Activated CD4-positive, CD25-positive, alpha-beta regulatory T cell treated with anti-CD3 and anti-CD28 coated beads, Interleukin-2, amount 50 U/mL, for 24 hours (primary cell): ENCODE results near the gene BAIAP2.
"Not testable (repeated sequence)": the region's sequence is repeated elsewhere in the genome, so short reads cannot be mapped to it uniquely, and the experiment has no call there.

Source experiments
- ATAC-seq, 2 donors: fragments of 150-1000 bp; cut with Tn5 transposase; one replicate each; pipeline ENCODE4 v1.10.0; 2021; ENCODE audit warnings: mild to moderate bottlenecking in 1 of 2, moderate library complexity in 1 of 2

The BAIAP2 gene

DNA sequence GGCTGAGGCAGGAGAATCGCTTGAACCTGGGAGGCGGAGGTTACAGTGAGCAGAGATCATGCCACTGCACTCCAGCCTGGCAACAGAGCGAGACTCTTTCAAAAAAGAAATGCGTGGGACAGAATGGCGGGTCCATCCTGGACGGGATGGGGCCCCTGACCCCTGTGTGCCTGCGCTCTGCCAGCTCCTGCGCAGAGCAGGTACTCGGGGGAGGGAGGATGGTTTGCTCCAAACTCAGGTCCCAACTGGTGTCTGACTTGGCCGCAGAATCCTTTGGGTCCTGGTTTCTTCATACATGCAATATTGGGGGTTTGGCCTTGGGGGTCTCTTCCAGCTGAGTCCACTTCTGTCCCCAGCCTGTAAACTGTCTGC is 33.0 kb upstream of the BAIAP2 start:
- ATAC-seq = no peak

DNA sequence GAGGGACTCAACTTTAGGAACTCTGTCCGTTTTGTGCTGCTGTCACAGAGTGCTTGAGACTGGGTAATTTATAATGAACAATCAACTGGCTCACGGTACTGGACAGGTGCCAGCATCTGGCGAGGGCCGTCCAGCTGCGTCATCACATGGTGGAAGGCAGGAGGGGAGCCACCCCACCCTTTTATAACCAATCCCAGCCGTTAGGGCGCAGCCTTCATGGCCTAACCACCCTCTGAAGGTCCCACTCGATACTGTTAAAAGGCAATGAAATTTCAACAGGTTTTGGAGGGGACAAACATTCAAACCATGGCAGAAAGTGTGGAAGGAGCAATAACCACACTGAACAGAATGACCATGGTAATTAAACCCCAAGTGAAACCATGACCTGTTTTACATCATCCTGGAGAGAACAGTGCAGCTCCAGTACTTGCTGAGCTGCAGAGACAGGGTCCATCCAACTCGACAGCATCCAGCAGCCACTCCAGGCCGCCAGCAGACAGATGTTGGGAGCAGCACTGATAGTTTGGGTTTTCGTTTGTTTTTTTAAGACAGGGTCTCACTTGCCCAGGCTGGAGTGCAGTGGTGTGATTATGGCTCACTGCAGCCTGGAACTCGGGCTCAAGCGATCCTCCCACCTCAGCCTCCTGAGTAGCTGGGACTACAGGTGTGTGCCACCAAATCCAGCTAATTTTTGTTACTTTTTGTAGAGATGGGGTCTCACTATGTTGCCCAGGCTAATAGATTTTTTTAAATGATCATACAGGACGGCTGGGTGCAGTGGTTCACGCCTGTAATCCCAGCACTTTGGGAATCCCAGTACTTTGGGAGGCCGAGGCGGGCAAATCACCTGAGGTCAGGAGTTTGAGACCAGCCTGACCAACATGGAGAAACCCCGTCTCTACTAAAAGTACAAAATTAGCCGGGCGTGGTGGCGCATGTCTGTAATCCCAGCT is 32.3 kb upstream of the BAIAP2 start:
- no peak for ATAC-seq

DNA sequence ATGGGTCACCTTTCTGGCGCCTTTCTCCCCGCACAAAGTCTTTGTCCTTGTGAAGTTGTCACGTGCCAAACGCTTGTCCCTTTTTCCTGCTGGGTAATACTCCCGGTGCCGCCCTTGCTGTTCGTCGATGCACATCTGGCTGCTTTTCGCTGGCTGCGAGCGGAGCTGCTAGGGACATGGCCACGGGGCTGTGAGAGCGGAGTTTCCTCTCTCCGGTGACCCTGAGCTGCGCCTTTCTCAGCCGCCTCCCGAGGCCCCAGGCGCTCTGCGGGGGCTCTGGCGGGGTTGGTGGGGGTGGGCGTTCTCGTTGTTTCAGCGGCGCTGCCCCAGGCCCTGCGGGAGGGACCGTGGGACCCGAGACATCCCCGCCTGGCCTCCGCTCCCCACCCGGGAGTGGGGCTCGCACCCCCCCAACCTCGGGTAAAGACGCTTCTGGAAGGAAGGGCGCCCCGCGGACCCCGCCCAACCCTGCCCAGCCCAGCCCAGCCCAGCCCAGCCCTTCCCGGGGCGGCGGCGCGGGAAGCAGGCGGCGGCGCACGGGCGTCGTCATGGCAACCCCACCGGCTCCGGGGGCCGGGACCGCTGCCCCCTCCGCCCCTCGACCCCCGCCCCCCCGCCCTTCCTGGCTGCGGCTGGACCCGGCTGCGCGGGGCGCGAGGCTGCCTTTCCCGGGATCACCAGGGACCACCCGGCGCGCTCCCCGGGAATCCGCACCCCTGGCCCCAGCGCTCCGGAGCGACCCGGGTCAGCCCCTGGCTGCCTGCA is 31.1 kb upstream of the BAIAP2 start:
- peak; percentile 9 to 31 for ATAC-seq

DNA sequence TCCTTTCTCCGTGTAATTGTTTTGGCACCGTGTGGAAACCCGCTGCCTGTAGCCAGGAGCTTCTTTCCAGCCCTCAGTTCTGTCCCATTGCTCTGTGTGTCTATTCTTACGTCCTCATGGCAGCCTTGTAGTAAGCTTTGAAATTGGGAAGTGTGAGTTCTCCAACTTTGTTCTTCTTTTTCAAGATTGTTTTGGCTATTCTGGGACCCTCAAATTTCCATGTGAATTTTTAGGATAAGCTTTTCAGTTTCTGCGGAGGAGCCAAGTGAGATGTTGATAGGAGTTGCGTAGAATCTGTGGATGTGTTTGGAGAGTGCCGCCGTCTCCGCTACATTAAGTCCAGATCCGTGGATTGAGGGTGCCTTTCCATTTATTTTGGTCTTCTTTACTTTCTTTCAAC is 28.1 kb upstream of the BAIAP2 start:
- no peak for ATAC-seq

DNA sequence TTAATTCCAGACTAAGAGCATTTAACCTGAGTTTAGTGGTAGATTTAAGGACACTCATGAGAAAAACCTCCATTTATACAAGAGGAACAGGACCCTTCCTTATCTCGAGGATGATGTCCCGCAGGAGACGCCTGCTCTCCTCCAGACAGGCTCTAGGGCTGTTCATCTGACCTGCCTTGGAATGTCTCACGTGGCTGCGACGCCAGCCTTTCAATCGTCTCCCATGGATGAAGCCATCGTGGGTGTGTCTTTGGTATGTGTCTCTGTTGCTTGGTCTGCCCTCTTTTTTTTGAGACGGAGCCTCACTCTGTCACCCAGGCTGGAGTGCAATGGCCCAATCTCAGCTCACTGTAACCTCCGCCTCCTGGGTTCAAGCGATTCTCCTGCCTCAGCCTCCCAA is 26.8 kb upstream of the BAIAP2 start:
- ATAC-seq = no peak

DNA sequence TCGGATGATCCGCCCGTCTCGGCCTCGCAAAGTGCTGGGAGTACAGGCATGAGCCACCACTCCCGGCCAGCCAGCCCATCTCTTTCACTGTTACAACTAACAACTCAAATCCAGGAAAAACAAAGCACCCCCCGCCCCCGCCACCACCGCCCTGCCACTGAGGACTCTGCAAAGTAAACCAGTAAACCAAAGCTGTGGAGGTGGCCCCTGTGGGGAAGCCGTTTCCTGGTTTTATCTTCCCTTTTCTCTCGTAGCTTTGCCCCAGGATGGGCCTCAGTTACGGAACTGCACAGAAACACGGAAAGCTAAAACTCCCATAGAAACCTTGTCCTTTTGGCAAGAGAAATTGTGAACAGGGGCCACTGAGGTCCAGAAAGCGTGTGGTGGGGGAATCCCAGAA is 25.8 kb upstream of the BAIAP2 start:
- ATAC-seq = no peak

DNA sequence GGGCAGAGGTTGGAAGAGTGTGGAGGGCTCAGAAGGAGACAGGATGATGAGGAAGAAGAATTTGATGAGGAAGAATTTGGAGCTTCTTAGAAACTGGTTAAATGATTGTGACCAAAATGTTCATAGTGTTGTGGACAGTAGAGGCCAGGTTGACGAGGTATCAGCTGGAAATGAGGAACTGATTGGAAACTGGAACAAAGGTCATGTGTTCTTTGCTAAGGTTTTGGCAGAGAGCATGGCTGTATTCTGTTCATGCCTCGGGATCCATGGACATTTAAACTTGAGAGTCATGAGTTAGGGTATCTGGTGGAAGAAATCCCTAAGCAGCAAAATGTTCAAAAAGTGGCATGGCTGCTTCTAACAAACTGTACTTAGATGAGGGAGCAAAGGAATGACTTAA is 24.0 kb upstream of the BAIAP2 start:
- no peak for ATAC-seq

DNA sequence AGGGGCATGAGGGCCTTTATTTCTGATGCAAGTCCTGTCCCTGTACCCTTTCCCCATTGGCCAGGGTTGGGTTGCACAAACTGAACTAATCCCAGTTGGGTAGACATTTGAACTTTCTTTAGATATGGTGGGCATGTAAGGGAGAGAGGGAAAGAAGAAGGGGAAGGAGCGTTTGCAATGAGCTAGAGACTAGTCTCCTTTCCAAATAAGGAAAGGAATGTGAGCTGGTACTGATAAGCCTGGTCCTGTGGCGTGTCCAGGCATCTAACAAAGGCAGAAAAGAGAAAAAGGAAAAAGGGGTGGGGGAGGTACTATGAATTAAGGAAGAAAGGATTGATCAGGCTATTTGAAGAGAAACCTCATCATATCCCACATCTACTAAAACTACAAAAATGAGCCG is 23.0 kb upstream of the BAIAP2 start:
- no peak for ATAC-seq

DNA sequence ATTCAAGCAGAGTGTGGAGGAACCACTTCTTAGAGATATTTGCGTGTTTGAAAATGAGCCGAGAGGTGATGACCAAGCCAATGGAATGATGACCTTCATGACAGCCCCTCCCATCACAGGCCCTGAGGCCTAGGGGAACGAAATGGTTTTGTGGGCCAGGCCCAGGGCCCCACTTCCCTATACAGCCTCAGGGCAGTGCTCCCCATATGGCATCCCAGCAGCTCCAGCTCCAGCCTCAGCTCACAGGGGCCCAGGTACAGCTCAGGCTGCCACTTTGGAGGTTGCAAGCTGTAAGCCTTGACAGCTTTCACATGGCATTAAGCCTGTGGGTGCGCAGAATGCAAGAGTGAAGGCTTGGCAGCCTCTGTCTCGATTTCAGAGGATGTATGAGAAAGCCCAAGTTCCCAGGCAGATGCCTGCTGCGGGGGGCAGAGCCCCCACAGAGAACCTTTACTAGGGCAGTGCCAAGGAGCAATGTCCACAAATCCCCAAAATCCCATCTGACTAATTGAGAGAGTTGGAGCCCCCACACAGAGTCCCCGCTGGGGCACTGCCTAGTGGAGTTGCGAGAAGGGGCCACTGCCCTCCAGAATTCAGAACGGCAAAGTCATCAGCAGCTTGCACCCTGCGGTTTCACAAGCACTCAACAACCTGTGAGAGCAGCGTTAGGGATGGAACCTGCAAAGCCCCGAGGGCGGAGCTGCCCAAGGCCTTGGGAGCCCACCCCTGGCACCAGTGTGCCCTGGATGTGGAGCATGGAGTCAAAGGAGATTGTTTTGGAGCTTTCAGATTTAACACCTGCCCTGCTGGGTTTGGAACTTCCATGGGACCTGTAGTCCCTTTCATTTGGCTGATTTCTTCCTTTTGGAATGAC is 22.1 kb upstream of the BAIAP2 start:
- ATAC-seq = no peak

DNA sequence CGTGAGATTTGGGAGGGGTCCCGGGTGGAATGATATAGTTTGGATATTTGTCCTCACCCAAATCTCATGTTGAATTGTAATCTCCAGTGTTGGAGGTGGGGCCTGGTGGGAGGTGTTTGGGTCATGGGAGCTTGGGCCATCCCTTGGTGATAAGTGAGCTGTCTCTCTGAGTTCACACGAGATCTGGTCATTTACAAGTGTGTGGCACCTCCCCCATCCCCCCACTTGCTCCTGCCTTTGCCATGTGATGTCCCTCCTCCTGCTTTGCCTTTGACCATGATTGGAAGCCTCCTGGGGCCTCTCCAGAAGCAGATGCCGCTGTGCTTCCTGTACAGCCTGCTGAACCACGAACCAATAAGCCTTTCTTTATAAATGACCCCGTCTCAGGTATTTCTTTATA is 21.3 kb upstream of the BAIAP2 start:
- ATAC-seq = no peak

DNA sequence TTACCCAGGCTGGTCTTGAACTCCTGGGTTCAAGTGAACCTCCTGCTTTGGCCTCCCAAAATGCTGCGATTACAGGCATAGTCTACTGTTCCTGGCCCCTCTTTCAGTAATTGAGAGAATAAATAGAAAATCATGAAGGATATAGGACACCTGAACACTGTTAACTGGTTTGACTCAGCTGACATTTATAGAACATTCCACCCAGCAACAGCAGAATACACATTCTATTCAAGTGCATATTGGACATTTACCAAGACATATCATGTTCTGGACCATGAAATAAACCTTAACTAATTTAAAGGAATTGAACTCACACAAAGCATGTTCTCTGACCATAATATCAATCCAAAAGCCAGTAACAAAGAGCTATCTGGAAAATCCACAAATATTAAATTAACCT is 19.8 kb upstream of the BAIAP2 start:
- no peak for ATAC-seq

DNA sequence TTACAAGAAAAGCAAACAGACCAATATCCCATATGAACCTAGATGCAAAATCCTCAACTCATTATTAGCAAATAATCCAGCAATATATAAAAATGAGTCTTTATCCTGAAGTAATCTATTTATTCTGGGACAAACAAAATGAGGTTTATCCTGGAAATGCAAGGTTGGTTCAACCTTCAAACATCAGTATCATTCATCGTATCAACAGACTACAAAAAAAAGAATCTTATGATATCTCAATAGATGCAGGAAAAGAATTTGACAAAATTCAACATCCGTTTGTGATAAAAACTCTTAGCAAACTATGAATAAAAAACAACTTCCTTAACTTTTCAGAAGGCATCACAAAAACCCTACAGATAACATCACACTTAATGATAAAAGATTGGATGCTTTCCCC is 18.4 kb upstream of the BAIAP2 start:
- no peak for ATAC-seq

DNA sequence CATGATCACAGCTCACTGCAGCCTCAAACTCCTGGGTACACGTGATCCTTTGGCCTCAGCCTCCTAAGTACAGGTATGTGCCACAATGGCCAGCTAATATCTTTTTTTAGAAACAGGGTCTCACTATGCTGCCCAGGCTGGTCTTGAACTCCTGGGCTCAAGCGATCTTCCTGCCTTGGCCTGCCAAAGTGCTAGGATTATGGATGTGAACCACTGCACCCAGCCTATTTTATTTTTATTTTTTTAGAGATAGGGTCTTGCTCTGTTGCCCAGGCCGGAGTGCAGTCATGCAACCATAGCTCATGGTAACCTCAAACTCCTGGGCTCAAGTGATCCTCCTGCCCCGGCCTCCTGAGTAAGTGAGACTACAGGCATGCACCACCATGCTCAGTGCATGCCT is 17.6 kb upstream of the BAIAP2 start:
- ATAC-seq = not testable (repeated sequence)

DNA sequence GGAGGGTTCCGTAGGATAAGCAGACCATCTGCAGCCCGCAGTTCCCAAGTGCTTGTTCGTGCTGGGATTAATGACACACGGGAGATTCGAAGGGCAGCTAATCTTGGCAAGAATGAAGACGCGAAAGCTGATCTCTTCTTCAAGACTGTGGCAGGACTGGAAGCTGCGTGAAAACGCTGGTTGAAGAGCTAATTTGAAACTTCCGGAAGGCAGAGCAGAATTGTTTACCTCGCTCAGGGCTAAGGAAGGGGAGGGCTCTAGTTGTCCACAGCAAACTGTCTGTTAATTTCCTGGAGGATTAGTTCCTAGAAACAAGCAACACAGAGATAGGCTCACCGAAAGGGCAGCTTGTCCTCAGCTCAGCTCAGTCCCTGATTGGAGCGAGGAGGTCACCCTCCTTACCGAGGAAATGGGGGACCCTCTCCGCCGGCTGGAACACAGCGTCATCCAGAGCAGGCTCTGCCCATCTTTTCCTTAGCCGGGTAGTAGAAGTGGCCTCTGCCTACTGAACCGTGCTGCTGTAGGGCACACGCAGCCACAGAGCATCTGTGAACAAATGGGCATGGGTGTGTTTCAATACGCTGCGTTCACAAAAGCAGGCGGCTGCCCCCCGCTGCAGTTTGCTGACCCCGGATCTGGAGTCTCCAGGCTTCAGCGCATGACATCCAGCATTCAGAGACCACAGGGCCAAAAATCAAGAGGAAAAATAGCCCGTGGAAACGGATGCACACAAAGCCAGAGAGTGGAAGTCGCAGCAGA is 16.7 kb upstream of the BAIAP2 start:
- peak; percentile 79 for ATAC-seq

DNA sequence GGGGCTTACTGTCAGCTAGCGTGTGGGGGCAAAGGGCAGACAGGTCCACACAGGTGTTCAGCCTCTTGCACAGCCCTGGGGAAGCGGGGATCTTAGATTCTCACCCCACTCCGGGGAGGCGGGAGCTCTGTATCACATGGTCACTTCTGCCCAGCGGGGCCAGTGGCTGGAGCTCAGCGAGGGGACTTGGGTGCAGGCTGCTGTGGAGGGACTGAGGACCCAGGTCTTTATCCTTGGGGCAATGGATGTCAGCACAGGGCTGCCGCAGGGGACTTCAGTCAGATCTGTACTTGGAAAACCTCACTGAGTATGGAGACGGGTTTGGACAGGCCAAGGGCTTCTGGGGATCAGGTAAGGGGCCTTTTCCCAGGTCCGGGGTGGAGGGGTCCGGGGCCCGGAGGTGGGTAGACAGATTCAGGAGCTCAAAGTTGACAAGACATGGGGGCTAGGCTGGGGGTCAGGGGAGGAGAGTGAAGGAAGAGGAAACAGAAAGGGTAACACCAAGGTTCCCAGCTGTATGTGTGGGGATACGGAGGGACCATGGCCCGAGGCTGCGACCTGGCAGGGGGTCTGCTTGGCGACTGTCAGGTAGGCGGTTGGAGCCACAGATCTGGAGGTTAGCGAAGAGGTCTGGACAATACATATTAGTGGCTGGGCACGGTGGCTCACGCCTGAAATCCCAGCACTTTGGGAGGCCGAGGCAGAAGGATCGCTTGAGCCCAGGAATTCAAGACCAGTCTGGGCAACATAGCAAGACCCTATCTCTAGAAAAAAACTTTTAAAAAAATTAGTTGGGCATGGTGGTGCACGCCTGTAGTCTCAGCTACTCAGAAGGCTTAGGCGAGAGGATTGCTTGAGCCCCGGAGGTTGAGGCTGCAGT is 15.1 kb upstream of the BAIAP2 start:
- ATAC-seq = no peak

DNA sequence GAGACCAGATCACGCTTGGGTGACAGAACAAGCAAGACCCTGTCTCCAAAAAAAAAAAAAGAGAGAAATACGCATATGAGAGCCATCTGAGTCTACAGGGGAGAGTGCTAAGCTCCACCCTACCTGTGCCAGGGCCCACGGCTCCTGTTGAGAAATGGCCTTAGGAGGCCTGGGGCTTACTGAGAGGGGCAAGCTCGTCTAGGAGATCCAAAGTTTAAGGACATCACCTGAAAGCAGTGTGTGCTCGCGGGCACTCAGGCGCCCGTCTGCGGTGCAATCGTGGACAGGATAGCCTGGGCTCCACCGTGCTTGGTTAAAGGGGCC is 14.5 kb upstream of the BAIAP2 start:
- no peak for ATAC-seq

DNA sequence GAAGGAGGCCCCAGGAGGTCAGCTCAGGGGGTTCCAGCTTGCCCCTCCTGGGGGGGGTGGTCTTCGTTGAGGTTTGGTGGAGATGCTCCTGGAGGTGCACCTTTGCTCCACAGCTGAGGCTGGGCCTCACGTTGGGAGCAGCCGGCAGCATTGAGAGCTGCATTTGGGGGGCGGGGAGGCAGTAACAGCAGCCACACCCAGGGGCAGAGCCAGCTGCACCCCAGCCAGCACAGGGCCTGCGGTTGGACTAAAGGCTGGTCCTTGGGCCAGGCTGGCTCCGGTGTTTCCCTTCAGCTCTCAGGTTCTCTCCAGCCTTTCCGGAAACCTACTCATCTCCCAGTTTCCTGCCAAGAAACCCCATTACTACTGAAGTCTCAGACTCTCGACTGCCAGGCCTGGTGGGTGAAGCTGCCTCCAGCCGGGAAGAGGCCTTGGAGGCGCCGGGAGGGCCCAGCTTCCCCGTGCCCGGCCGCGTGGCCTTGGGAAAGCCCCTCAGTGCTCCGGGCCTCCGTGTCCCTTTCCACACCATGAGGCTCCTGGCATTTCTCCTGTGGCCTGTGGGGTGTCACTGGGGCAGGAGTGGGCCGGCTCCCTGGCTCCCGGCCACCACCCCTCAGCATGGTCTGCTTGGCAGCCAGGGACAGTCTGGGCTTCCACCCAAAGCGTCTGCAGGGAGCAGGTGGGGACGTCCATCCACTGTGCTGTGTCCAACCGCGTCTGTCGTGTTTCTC is 14.0 kb upstream of the BAIAP2 start:
- ATAC-seq = no peak

DNA sequence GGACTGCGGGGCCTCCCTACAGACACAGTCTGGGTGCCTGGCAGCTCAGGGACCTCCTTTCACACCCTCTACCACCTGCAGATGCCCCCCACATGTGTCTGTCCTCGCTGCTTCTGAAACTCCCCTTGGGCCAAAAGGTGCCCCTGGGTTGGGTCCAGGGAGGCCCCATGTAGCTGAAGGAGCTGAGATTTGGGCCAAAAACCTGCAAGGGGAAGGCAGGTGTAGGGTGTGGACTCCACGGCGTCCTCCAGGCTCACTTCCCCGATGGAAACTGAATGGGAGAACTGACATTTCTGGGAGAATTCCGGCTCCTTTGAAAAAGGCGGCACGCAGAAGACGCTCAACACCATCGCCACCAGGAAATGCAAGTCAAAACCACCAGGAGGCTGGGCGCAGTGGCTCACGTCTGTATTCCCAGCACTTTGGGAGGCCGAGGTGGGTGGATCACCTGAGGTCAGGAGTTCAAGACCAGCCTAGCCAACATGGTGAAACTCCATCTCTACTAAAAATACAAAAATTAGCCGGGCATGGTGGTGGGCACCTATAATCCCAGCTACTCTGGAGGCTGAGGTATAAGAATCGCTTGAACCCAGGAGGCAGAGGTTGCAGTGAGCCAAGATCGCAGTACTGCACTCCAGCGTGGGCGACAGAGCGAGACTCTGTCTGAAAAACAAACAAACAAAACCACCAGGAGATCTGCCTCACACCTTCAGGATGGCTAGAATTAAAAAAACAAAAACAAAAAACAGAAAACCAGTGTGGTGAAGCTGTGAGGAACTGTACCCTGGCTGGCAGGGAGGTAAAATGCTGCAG is 13.2 kb upstream of the BAIAP2 start:
- ATAC-seq = no peak

DNA sequence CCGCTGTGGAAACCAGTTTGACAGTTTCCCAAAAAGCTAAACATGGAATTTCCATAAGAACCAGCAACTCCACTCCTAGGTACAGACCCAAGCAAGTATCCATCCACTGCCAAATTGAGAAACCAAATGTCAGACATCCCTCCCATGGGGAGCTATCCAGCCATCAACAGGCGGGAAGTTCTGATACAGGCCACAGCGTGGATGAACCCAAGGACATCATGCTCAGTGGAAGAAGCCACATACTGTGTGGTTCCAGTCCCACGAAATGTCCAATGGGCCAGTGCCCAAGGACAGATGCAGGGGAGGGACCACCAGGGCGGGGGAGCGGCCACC is 12.6 kb upstream of the BAIAP2 start:
- ATAC-seq = no peak
